Activated CD4-positive, alpha-beta T cell treated with anti-CD3 and anti-CD28 coated beads, Interleukin-2, amount 10 ng/mL, durations not matched to agents 24 days and 14 days (primary cell): Measurements from ENCODE around the gene UGT2B17. TPM values are rescaled to one million over a fixed set of nuclear protein-coding genes. Genes with fewer than 3 reads are reported as not detected.
"Not testable (repeated sequence)": the region's sequence is repeated elsewhere in the genome, so short reads cannot be mapped to it uniquely, and the experiment has no call there.

Experiments
- DNase-seq: peaks from one replicate; pipeline ENCODE4 v3.0.0; 2022
- H3K27ac Mint-ChIP-seq: one replicate; pipeline ENCODE4 v1.8.0; 2022; ENCODE audit warnings: mild to moderate bottlenecking, mixed read lengths
- H3K27me3 Mint-ChIP-seq: one replicate; pipeline ENCODE4 v1.8.0; 2022; ENCODE audit warnings: mixed read lengths
- H3K36me3 Mint-ChIP-seq: one replicate; pipeline ENCODE4 v1.8.0; 2022; ENCODE audit warnings: low read depth, mild to moderate bottlenecking, mixed read lengths
- H3K4me1 Mint-ChIP-seq: one replicate; pipeline ENCODE4 v1.8.0; 2021; ENCODE audit warnings: mixed read lengths
- H3K4me3 Mint-ChIP-seq: one replicate; pipeline ENCODE4 v1.8.0; 2022; ENCODE audit warnings: mild to moderate bottlenecking, moderate library complexity, mixed read lengths
- H3K9me3 Mint-ChIP-seq: one replicate; pipeline ENCODE4 v1.8.0; 2021; ENCODE audit warnings: mixed read lengths
- intact Hi-C: fragments of 100-400 bp; cut with micrococcal nuclease; formaldehyde crosslinking; loops from one replicate; pipeline ENCODE4 v1.15.1; 2023
- total RNA-seq: library from RNA; stranded (reverse); gene quantifications from 2 replicates; pipeline ENCODE4 v1.2.3, GENCODE V29; 2022

UGT2B17 gene
- total RNA-seq = not detected in 2 replicates

DNA sequence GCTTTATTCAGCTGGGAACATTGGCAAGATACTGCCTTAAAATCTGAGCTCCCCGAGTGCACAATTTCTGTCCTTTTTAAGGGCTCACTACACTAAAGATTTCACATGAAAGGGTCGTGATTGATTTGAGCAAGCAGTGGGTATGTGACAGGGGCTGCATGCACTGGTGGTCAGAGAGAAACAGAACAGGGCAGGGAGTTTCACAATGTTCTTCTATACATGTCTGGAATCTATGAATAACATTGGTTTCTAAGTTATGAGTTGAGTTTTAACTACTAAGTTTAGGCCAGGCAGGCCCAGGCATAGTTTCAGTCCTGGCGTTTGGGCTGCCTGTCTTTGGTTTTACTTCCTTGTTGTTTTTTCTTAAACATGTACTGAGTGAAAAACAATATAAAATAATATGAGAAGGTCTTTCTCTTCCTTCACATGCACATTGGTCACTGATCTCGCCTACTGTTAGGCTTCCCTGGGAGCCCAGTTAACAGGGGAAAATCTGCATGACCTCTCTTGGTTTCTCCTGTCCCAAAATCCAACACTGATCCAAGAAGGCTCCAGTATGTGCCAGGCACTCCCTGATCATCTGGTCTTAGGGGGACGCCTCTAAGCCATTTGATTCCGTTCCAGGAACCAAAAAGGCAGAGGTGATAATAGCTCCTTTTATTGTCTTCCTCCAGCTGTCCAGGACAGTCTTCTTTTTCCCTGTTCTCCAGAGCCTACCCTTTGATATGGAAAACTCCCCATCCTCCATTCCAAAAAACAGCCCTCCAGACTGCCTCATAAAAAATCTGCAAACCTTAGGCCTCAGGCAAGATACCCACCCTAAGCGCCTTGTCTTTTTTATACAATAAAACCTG, at the start of gene UGT2B17:
Gene UGT2B17, minus strand, starts transcription at position 51 of the 854 bp plus-strand sequence. CDS start 7,838 bp downstream, outside the sequence.
- no peaks in the 10 kb centered on the region for H3K9me3 Mint-ChIP-seq
- no peak within 1 kb of the TSS for H3K4me3 Mint-ChIP-seq
- H3K27ac Mint-ChIP-seq = no peak within 1 kb of the TSS
- no peaks in the 10 kb centered on the region for H3K27me3 Mint-ChIP-seq
- no peak for DNase-seq
- H3K36me3 Mint-ChIP-seq = no peaks in the 10 kb centered on the region
- no peaks in the 10 kb centered on the region for H3K4me1 Mint-ChIP-seq
- intact Hi-C loops = no loop called here

- H3K4me3 Mint-ChIP-seq, H3K9me3 Mint-ChIP-seq, H3K27ac Mint-ChIP-seq, H3K27me3 Mint-ChIP-seq, intact Hi-C loops, H3K4me1 Mint-ChIP-seq, DNase-seq, H3K36me3 Mint-ChIP-seq: not testable (repeated sequence)
Measured at GRCh38 chr4:68622731-68623130, 46.6 kb upstream of the UGT2B17 start.

DNA sequence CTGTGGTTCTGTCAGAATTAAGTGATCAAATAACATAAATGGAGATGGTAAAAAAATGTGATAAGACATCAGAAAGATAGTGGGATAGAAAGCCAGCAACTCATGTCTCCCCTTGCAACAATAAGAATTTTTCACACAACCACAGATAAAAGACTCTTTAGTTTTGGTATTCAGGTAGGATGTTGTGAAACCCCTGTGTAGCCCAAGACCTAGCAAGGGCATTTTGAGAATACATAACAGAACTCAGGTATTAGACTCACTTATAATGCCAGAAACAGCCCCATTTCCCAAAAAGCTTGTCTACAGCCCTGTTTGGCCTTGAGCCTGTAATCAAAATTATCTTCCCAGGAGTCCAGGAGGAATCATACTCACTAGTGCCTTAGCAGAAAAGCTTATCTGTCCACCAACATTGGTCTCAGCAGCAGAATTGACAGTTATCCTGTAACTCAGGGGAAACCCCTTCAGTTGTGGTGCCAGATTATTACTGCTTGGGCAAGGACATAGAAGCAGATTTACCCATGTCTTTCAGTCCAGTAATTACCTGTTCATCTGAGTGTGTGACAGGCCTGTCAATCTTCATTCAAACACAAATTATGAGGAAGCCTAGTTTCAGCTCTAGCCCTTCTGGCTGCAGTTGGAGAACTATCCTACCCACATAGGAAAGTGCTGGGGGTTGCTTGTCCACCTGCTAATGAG, 41.0 kb upstream of the UGT2B17 start:
- no peaks in the 10 kb centered on the region for H3K4me1 Mint-ChIP-seq
- intact Hi-C loops = no loop called here
- no peak overlapping the region for H3K27ac Mint-ChIP-seq
- no peaks in the 10 kb centered on the region for H3K27me3 Mint-ChIP-seq
- no peaks in the 10 kb centered on the region for H3K36me3 Mint-ChIP-seq
- H3K9me3 Mint-ChIP-seq = no peaks in the 10 kb centered on the region
- DNase-seq = no peak
- H3K4me3 Mint-ChIP-seq = no peak overlapping the region

GRCh38 chr4:68615699-68616422, 39.7 kb upstream of the UGT2B17 start:
- DNase-seq = no peak

GRCh38 chr4:68613752-68614151, 37.6 kb upstream of the UGT2B17 start:
- intact Hi-C loops = no loop called here
- no peaks in the 10 kb centered on the region for H3K4me1 Mint-ChIP-seq
- no peak overlapping the region for H3K4me3 Mint-ChIP-seq
- no peaks in the 10 kb centered on the region for H3K27me3 Mint-ChIP-seq
- H3K9me3 Mint-ChIP-seq = no peaks in the 10 kb centered on the region
- H3K27ac Mint-ChIP-seq = no peak overlapping the region
- H3K36me3 Mint-ChIP-seq = no peaks in the 10 kb centered on the region
- no peak for DNase-seq

More at GRCh38 chr4:68615699-68616422, 39.7 kb upstream of the UGT2B17 start:
- Mint-ChIP-seq H3K4me3 (no peak overlapping the region), H3K27me3 (no peaks in the 10 kb centered on the region), H3K36me3 (no peaks in the 10 kb centered on the region), H3K27ac (no peak overlapping the region), H3K4me1 (no peaks in the 10 kb centered on the region), H3K9me3 (no peaks in the 10 kb centered on the region)
- intact Hi-C loops = no loop called here

DNA sequence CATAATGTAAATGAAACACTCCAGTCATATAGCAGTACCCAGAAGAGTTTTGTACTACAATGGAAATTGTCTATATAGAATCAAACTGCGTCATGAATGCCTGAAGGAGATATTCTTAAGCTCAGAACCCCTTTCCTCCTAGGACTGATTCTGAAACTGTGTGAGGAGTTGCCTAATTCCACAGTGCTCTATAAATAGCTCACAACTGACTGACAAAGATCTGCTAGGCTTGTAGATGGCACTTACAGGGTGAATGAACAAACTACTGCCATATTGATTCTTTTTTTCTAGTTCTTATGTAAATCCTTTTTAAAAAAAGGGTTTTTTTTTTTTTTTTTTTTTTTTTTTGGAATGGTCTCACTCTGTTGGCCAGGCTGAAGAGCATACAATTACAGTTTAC, 30.1 kb upstream of the UGT2B17 start:
- no peaks in the 10 kb centered on the region for H3K9me3 Mint-ChIP-seq
- DNase-seq = no peak
- no peaks in the 10 kb centered on the region for H3K36me3 Mint-ChIP-seq
- no peak overlapping the region for H3K4me3 Mint-ChIP-seq
- intact Hi-C loops = no loop called here
- no peaks in the 10 kb centered on the region for H3K27me3 Mint-ChIP-seq
- no peaks in the 10 kb centered on the region for H3K4me1 Mint-ChIP-seq
- no peak overlapping the region for H3K27ac Mint-ChIP-seq

- Mint-ChIP-seq H3K4me3 (no peak overlapping the region), H3K9me3 (no peaks in the 10 kb centered on the region), H3K27me3 (no peaks in the 10 kb centered on the region), H3K4me1 (no peaks in the 10 kb centered on the region), H3K27ac (no peak overlapping the region), H3K36me3 (no peaks in the 10 kb centered on the region)
- DNase-seq = no peak
- intact Hi-C loops = no loop called here
Measured at GRCh38 chr4:68599150-68599549, 23.0 kb upstream of the UGT2B17 start.

DNA sequence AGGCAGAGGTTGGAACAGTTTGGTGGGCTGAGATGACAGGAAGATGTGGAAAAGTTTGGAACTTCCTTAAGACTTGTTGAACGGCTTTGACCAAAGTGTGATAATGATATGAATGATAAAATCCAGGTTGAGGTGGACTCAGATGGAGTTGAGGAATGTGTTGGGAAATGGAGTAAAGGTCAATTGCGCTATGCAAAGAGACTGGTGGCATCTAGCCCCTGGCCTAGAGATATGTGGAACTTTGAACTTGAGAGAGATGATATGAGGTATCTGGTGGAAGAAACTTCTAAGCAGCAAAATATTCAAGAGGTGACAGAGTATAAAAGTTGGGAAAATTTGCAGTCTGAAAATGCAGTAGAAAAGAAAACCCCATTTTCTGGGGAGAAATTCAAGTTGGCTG, 21.4 kb upstream of the UGT2B17 start:
- no peak for DNase-seq

GRCh38 chr4:68594678-68595077, 18.6 kb upstream of the UGT2B17 start:
- H3K36me3 Mint-ChIP-seq = no peaks in the 10 kb centered on the region
- H3K9me3 Mint-ChIP-seq = no peaks in the 10 kb centered on the region
- H3K4me1 Mint-ChIP-seq = no peaks in the 10 kb centered on the region
- no peaks in the 10 kb centered on the region for H3K27me3 Mint-ChIP-seq
- no peak overlapping the region for H3K27ac Mint-ChIP-seq
- H3K4me3 Mint-ChIP-seq = no peak overlapping the region
- intact Hi-C loops = no loop called here
- DNase-seq = no peak

More for the DNA sequence above, 21.4 kb upstream of the UGT2B17 start:
- intact Hi-C loops = no loop called here
- no peaks in the 10 kb centered on the region for H3K4me1 Mint-ChIP-seq
- H3K27ac Mint-ChIP-seq = no peak overlapping the region
- no peaks in the 10 kb centered on the region for H3K36me3 Mint-ChIP-seq
- H3K9me3 Mint-ChIP-seq = no peaks in the 10 kb centered on the region
- H3K27me3 Mint-ChIP-seq = no peaks in the 10 kb centered on the region
- no peak overlapping the region for H3K4me3 Mint-ChIP-seq

GRCh38 chr4:68593112-68593511, 17.0 kb upstream of the UGT2B17 start:
- DNase-seq = no peak
- Mint-ChIP-seq H3K4me1 (no peaks in the 10 kb centered on the region), H3K27me3 (no peaks in the 10 kb centered on the region), H3K9me3 (no peaks in the 10 kb centered on the region), H3K27ac (no peak overlapping the region), H3K4me3 (no peak overlapping the region), H3K36me3 (no peaks in the 10 kb centered on the region)
- intact Hi-C loops = no loop called here

GRCh38 chr4:68592673-68593072, 16.6 kb upstream of the UGT2B17 start:
- Mint-ChIP-seq H3K27ac (no peak overlapping the region), H3K27me3 (no peaks in the 10 kb centered on the region), H3K4me3 (no peak overlapping the region), H3K4me1 (no peaks in the 10 kb centered on the region), H3K36me3 (no peaks in the 10 kb centered on the region), H3K9me3 (no peaks in the 10 kb centered on the region)
- intact Hi-C loops = no loop called here
- no peak for DNase-seq

GRCh38 chr4:68591204-68591603, 15.1 kb upstream of the UGT2B17 start:
- Mint-ChIP-seq H3K27ac (no peak overlapping the region), H3K4me3 (no peak overlapping the region), H3K9me3 (no peaks in the 10 kb centered on the region), H3K4me1 (no peaks in the 10 kb centered on the region), H3K36me3 (no peaks in the 10 kb centered on the region), H3K27me3 (no peaks in the 10 kb centered on the region)
- no peak for DNase-seq
- intact Hi-C loops = no loop called here

- Mint-ChIP-seq H3K27me3 (no peaks in the 10 kb centered on the region), H3K9me3 (no peaks in the 10 kb centered on the region), H3K27ac (no peak overlapping the region), H3K4me3 (no peak overlapping the region), H3K4me1 (no peaks in the 10 kb centered on the region), H3K36me3 (no peaks in the 10 kb centered on the region)
- intact Hi-C loops = no loop called here
- DNase-seq = no peak
Measured at GRCh38 chr4:68589790-68590189, 13.7 kb upstream of the UGT2B17 start.

GRCh38 chr4:68582339-68582717, 6.2 kb upstream of the UGT2B17 start:
- Mint-ChIP-seq H3K9me3 (peaks cover 5% of the 10 kb centered on the region), H3K27ac (no peak overlapping the region), H3K27me3 (no peaks in the 10 kb centered on the region), H3K4me1 (no peaks in the 10 kb centered on the region), H3K36me3 (no peaks in the 10 kb centered on the region), H3K4me3 (no peak overlapping the region)
- intact Hi-C loops = no loop called here
- DNase-seq = no peak
